ENCODE results near the gene RIPK4.

DNA sequence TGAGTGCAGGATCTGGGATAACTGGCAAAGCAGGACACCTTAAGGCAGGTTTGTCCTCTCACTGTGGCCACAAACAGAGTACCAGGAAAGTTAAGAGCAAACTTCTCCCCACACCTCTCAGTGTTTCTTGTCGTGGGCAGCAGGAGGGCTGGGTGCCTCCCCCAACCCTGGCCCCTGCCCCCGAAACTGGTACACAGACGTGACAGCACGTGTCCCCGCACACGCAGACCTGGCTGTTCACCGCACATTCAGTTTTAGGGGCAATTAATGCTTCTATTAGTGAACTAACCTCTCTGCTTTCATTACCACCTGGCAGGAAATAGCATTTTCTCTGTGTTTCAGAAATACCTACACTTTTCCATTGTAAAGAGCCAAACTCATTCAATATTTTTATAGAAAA, 32.9 kb upstream of the RIPK4 start:
- TF ChIP-seq, protein P1, sequence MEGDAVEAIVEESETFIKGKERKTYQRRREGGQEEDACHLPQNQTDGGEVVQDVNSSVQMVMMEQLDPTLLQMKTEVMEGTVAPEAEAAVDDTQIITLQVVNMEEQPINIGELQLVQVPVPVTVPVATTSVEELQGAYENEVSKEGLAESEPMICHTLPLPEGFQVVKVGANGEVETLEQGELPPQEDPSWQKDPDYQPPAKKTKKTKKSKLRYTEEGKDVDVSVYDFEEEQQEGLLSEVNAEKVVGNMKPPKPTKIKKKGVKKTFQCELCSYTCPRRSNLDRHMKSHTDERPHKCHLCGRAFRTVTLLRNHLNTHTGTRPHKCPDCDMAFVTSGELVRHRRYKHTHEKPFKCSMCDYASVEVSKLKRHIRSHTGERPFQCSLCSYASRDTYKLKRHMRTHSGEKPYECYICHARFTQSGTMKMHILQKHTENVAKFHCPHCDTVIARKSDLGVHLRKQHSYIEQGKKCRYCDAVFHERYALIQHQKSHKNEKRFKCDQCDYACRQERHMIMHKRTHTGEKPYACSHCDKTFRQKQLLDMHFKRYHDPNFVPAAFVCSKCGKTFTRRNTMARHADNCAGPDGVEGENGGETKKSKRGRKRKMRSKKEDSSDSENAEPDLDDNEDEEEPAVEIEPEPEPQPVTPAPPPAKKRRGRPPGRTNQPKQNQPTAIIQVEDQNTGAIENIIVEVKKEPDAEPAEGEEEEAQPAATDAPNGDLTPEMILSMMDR (IDR thresholded peaks at IDR 0.05; ENCODE audit: low read depth, low read length, missing input control), result no peak
- TF ChIP-seq TAF1 (conservative IDR thresholded peaks at IDR 0.05), result no peak
- TF ChIP-seq, protein P2, sequence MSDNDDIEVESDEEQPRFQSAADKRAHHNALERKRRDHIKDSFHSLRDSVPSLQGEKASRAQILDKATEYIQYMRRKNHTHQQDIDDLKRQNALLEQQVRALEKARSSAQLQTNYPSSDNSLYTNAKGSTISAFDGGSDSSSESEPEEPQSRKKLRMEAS (IDR thresholded peaks at IDR 0.05), result no peak
- TF ChIP-seq JUND (IDR thresholded peaks at IDR 0.05), result no peak
- TF ChIP-seq, protein P3, sequence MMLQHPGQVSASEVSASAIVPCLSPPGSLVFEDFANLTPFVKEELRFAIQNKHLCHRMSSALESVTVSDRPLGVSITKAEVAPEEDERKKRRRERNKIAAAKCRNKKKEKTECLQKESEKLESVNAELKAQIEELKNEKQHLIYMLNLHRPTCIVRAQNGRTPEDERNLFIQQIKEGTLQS (IDR thresholded peaks at IDR 0.05), result no peak
- TF ChIP-seq, protein P4, sequence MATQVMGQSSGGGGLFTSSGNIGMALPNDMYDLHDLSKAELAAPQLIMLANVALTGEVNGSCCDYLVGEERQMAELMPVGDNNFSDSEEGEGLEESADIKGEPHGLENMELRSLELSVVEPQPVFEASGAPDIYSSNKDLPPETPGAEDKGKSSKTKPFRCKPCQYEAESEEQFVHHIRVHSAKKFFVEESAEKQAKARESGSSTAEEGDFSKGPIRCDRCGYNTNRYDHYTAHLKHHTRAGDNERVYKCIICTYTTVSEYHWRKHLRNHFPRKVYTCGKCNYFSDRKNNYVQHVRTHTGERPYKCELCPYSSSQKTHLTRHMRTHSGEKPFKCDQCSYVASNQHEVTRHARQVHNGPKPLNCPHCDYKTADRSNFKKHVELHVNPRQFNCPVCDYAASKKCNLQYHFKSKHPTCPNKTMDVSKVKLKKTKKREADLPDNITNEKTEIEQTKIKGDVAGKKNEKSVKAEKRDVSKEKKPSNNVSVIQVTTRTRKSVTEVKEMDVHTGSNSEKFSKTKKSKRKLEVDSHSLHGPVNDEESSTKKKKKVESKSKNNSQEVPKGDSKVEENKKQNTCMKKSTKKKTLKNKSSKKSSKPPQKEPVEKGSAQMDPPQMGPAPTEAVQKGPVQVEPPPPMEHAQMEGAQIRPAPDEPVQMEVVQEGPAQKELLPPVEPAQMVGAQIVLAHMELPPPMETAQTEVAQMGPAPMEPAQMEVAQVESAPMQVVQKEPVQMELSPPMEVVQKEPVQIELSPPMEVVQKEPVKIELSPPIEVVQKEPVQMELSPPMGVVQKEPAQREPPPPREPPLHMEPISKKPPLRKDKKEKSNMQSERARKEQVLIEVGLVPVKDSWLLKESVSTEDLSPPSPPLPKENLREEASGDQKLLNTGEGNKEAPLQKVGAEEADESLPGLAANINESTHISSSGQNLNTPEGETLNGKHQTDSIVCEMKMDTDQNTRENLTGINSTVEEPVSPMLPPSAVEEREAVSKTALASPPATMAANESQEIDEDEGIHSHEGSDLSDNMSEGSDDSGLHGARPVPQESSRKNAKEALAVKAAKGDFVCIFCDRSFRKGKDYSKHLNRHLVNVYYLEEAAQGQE (IDR thresholded peaks at IDR 0.05), result no peak
- no peak for TF ChIP-seq RAD21 (IDR thresholded peaks at IDR 0.05)
- TF ChIP-seq HNF4A (conservative IDR thresholded peaks at IDR 0.05), result no peak
- no peak for TF ChIP-seq EGR1 (IDR thresholded peaks at IDR 0.05; ENCODE audit: low read depth in 2 of 2)
- TF ChIP-seq GABPA (IDR thresholded peaks at IDR 0.05 in 1 of 2, conservative IDR thresholded peaks at IDR 0.05 in 1 of 2), result no peak
